ENCODE data around the gene SMO.
A peak's percentile ranks its signal among the peaks of the same experiment; 100 is the strongest.

The SMO gene

GRCh38 chr7:129188372-129188891 is at the start of gene SMO:
Gene SMO (plus strand): TSS chr7:129188633. CDS start chr7:129189152, 519 bp downstream.
- DNase-seq: no peak

GRCh38 chr7:129143724-129144094 is 44.7 kb upstream of the SMO start:
- DNase-seq: no peak

GRCh38 chr7:129144095-129144833 is 44.2 kb upstream of the SMO start, which contains the start of gene TSPAN33:
Gene TSPAN33 (plus strand): TSS chr7:129144707. CDS start chr7:129144981, 274 bp downstream.
- peak; percentile 64 to 73 for DNase-seq

- peak in 1 of 2 donors; percentile 37 for DNase-seq
Observed at GRCh38 chr7:129144834-129145668, 43.4 kb upstream of the SMO start.

- peak in 1 of 2 donors; percentile 30 for DNase-seq
Observed at GRCh38 chr7:129146237-129146979, 42.0 kb upstream of the SMO start.

- no peak for DNase-seq
Observed at GRCh38 chr7:129147731-129148130, 40.7 kb upstream of the SMO start.

GRCh38 chr7:129149511-129149910 is 38.9 kb upstream of the SMO start:
- DNase-seq: no peak

- no peak for DNase-seq
Observed at GRCh38 chr7:129150199-129150996, 38.0 kb upstream of the SMO start.

GRCh38 chr7:129157651-129158050 is 30.8 kb upstream of the SMO start:
- no peak for DNase-seq

GRCh38 chr7:129159539-129159938 is 28.9 kb upstream of the SMO start:
- no peak for DNase-seq

GRCh38 chr7:129160161-129160905 is 28.1 kb upstream of the SMO start:
- DNase-seq: no peak

- no peak for DNase-seq
Observed at GRCh38 chr7:129161524-129162225, 26.8 kb upstream of the SMO start.

GRCh38 chr7:129162732-129163131 is 25.7 kb upstream of the SMO start:
- no peak for DNase-seq

GRCh38 chr7:129163875-129164544 is 24.4 kb upstream of the SMO start:
- DNase-seq: peak in 1 of 2 donors; percentile 55

GRCh38 chr7:129166745-129167144 is 21.7 kb upstream of the SMO start:
- DNase-seq: no peak

- no peak for DNase-seq
Observed at GRCh38 chr7:129167817-129168216, 20.6 kb upstream of the SMO start.

- no peak for DNase-seq
Observed at GRCh38 chr7:129168231-129169021, 20.0 kb upstream of the SMO start.

GRCh38 chr7:129169171-129169671 is 19.2 kb upstream of the SMO start:
- peak in 1 of 2 donors; percentile 22 for DNase-seq
